H1 (cell line): Measurements from ENCODE around the gene TRPM1.

Experiments
- CBX5 ChIP-seq: fragments of 300-800, 300-1000 bp; sonication (generic); IDR thresholded peaks from 2 replicates; pipeline ENCODE4 v1.7.1; 2016; ENCODE audit warnings: antibody characterized with exemption, low read length, low read depth
- EGR1 ChIP-seq: IDR thresholded peaks from 2 replicates; pipeline ENCODE4 v1.6.1; 2011; ENCODE audit warnings: low read depth, low read length, borderline replicate concordance
- EP300 ChIP-seq, 2 experiments: IDR thresholded peaks; 1 replicate in 1 of 2; 2 replicates in 1 of 2; pipeline ENCODE4 v1.6.1; 2011 to 2012; ENCODE audit warnings: low read depth in 2 of 2, low read length in 2 of 2, mild to moderate bottlenecking in 2 of 2, borderline replicate concordance in 1 of 2, inconsistent platforms in 1 of 2, moderate library complexity in 1 of 2
- GABPA ChIP-seq: IDR thresholded peaks from 2 replicates; pipeline ENCODE4 v1.6.1; 2011; ENCODE audit warnings: mild to moderate bottlenecking, low read length, moderate library complexity, borderline replicate concordance; ENCODE audit not compliant: insufficient read depth
- JUN ChIP-seq: IDR thresholded peaks from 2 replicates; pipeline ENCODE4 v1.6.1; 2011; ENCODE audit warnings: low read depth, mild to moderate bottlenecking, improper control_type of control experiment, low read length
- PHF8 ChIP-seq: fragments of 200-600 bp; sonication (generic); conservative IDR thresholded peaks from 2 replicates; pipeline ENCODE4 v1.7.1; 2012; ENCODE audit warnings: low read depth, mild to moderate bottlenecking, inconsistent platforms, low read length, moderate library complexity
- POLR2A ChIP-seq, 2 experiments: IDR thresholded peaks; 1 replicate in 1 of 2; 2 replicates in 1 of 2; pipeline ENCODE4 v1.6.1; 2011; ENCODE audit warnings: low read depth in 2 of 2, low read length in 2 of 2, mild to moderate bottlenecking in 2 of 2; ENCODE audit errors: control extremely low read depth in 1 of 2
- POLR2AphosphoS5 ChIP-seq: IDR thresholded peaks from 2 replicates; pipeline ENCODE4 v1.6.1; 2011; ENCODE audit warnings: low read depth, low read length
- POU5F1 ChIP-seq: IDR thresholded peaks from 2 replicates; pipeline ENCODE4 v1.6.1; 2011; ENCODE audit warnings: low read depth, mild to moderate bottlenecking, low read length, moderate library complexity
- SUZ12 ChIP-seq: fragments of 200-600 bp; sonication (generic); IDR thresholded peaks from 2 replicates; pipeline ENCODE4 v1.6.1; 2012; ENCODE audit warnings: mild to moderate bottlenecking, inconsistent platforms, low read length, moderate library complexity, mixed read lengths
- ZNF274 ChIP-seq: IDR thresholded peaks from 2 replicates; pipeline ENCODE4 v1.7.0; 2012; ENCODE audit warnings: low read length, borderline replicate concordance; ENCODE audit errors: extremely low read depth
- TF ChIP-seq, protein P1 (sequence below), 3 experiments: IDR thresholded peaks; 1 replicate in 2 of 3; 2 replicates in 1 of 3; pipeline versions ENCODE4 v1.5.1 to v1.6.1; 2011; ENCODE audit warnings: low read length in 3 of 3, mild to moderate bottlenecking in 3 of 3, inconsistent platforms in 2 of 3, low read depth in 1 of 3, moderate library complexity in 1 of 3; ENCODE audit not compliant: insufficient read depth in 1 of 3; ENCODE audit errors: control extremely low read depth in 1 of 3
- TF ChIP-seq, protein P2 (sequence below): IDR thresholded peaks from 2 replicates; pipeline ENCODE4 v1.6.1; 2012; ENCODE audit warnings: inconsistent platforms
- TF ChIP-seq, protein P3 (sequence below): IDR thresholded peaks from 2 replicates; pipeline ENCODE4 v1.6.1; 2012; ENCODE audit warnings: inconsistent platforms

GRCh38 chr15:31012455-31012854 is 89.1 kb downstream of the TRPM1 start:
- TF ChIP-seq EP300 (IDR thresholded peaks at IDR 0.05; ENCODE audit: borderline replicate concordance in 1 of 2, low read depth in 2 of 2, low read length in 2 of 2) = no peak
- TF ChIP-seq JUN = no peak
- TF ChIP-seq POLR2AphosphoS5 = no peak
- TF ChIP-seq, protein P1, sequence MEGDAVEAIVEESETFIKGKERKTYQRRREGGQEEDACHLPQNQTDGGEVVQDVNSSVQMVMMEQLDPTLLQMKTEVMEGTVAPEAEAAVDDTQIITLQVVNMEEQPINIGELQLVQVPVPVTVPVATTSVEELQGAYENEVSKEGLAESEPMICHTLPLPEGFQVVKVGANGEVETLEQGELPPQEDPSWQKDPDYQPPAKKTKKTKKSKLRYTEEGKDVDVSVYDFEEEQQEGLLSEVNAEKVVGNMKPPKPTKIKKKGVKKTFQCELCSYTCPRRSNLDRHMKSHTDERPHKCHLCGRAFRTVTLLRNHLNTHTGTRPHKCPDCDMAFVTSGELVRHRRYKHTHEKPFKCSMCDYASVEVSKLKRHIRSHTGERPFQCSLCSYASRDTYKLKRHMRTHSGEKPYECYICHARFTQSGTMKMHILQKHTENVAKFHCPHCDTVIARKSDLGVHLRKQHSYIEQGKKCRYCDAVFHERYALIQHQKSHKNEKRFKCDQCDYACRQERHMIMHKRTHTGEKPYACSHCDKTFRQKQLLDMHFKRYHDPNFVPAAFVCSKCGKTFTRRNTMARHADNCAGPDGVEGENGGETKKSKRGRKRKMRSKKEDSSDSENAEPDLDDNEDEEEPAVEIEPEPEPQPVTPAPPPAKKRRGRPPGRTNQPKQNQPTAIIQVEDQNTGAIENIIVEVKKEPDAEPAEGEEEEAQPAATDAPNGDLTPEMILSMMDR (IDR thresholded peaks at IDR 0.05; ENCODE audit: control extremely low read depth in 1 of 3, insufficient read depth in 1 of 3, low read depth in 1 of 3, low read length in 3 of 3) = no peak
- no peak for TF ChIP-seq CBX5
- TF ChIP-seq GABPA = no peak
- TF ChIP-seq EGR1 = no peak
- no peak for TF ChIP-seq SUZ12
- no peak for TF ChIP-seq PHF8
- no peak for TF ChIP-seq POLR2A (IDR thresholded peaks at IDR 0.05; ENCODE audit: control extremely low read depth in 1 of 2, low read depth in 2 of 2, low read length in 2 of 2)
- TF ChIP-seq, protein P2, sequence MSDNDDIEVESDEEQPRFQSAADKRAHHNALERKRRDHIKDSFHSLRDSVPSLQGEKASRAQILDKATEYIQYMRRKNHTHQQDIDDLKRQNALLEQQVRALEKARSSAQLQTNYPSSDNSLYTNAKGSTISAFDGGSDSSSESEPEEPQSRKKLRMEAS = no peak
- TF ChIP-seq, protein P3, sequence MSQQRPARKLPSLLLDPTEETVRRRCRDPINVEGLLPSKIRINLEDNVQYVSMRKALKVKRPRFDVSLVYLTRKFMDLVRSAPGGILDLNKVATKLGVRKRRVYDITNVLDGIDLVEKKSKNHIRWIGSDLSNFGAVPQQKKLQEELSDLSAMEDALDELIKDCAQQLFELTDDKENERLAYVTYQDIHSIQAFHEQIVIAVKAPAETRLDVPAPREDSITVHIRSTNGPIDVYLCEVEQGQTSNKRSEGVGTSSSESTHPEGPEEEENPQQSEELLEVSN = no peak
- no peak for TF ChIP-seq POU5F1
- no peak for TF ChIP-seq ZNF274
